ENCODE measurements around the gene AIF1L.

AIF1L gene

GRCh38 chr9:131067625-131068024 is 28.7 kb upstream of the AIF1L start:
- H3F3A ChIP-seq (ENCODE audit: insufficient read depth) = no peaks in the 10 kb centered on the region
- H3K9ac ChIP-seq (ENCODE audit: low read length) = no peak overlapping the region
- H3K9me3 ChIP-seq (ENCODE audit: insufficient read depth, low read length) = no peaks in the 10 kb centered on the region
- no peak overlapping the region for H3K27ac ChIP-seq (ENCODE audit: low read depth, low read length)
- H3K4me3 ChIP-seq (ENCODE audit: insufficient read depth, low read length, poor library complexity, severe bottlenecking) = no peak overlapping the region
- no peak overlapping the region for H2AFZ ChIP-seq (ENCODE audit: low read depth, low read length, severe bottlenecking)
- no peaks in the 10 kb centered on the region for H3K27me3 ChIP-seq (ENCODE audit: low read length)
- no peak for TF ChIP-seq CTCF (IDR thresholded peaks at IDR 0.05; ENCODE audit: insufficient read depth, low read length, poor library complexity, severe bottlenecking)
- no peak for TF ChIP-seq EZH2phosphoT487 (conservative IDR thresholded peaks at IDR 0.05; ENCODE audit: low read length)
- H4K20me1 ChIP-seq (ENCODE audit: low read depth, low read length) = no peaks in the 10 kb centered on the region
- no peaks in the 10 kb centered on the region for H3K36me3 ChIP-seq (ENCODE audit: low read length)
- H3K9me2 ChIP-seq (replicated peaks; ENCODE audit: insufficient read depth, low read length) = no peaks in the 10 kb centered on the region
- H3K4me2 ChIP-seq (ENCODE audit: low read depth, low read length, poor library complexity, severe bottlenecking) = no peak overlapping the region
- no peaks in the 10 kb centered on the region for H3K79me2 ChIP-seq (ENCODE audit: insufficient read depth, low read length)

GRCh38 chr9:131068076-131068816 is 28.1 kb upstream of the AIF1L start:
- Histone ChIP-seq H3K9me2 (replicated peaks; ENCODE audit: insufficient read depth, low read length) (no peaks in the 10 kb centered on the region), H3K9ac (ENCODE audit: low read length) (no peak overlapping the region), H4K20me1 (ENCODE audit: low read depth, low read length) (no peaks in the 10 kb centered on the region), H3K27me3 (ENCODE audit: low read length) (no peaks in the 10 kb centered on the region), H3F3A (ENCODE audit: insufficient read depth) (no peaks in the 10 kb centered on the region), H2AFZ (ENCODE audit: low read depth, low read length, severe bottlenecking) (no peak overlapping the region), H3K4me3 (ENCODE audit: insufficient read depth, low read length, poor library complexity, severe bottlenecking) (no peak overlapping the region), H3K9me3 (ENCODE audit: insufficient read depth, low read length) (no peaks in the 10 kb centered on the region), H3K79me2 (ENCODE audit: insufficient read depth, low read length) (no peaks in the 10 kb centered on the region), H3K36me3 (ENCODE audit: low read length) (no peaks in the 10 kb centered on the region), H3K4me2 (ENCODE audit: low read depth, low read length, poor library complexity, severe bottlenecking) (no peak overlapping the region), H3K27ac (ENCODE audit: low read depth, low read length) (no peak overlapping the region)
- no peak for TF ChIP-seq EZH2phosphoT487 (conservative IDR thresholded peaks at IDR 0.05; ENCODE audit: low read length)
- no peak for TF ChIP-seq CTCF (IDR thresholded peaks at IDR 0.05; ENCODE audit: insufficient read depth, low read length, poor library complexity, severe bottlenecking)

GRCh38 chr9:131069699-131070098 is 26.6 kb upstream of the AIF1L start:
- no peak overlapping the region for H3K4me3 ChIP-seq (ENCODE audit: insufficient read depth, low read length, poor library complexity, severe bottlenecking)
- H3K9me2 ChIP-seq (replicated peaks; ENCODE audit: insufficient read depth, low read length) = no peaks in the 10 kb centered on the region
- no peaks in the 10 kb centered on the region for H3K79me2 ChIP-seq (ENCODE audit: insufficient read depth, low read length)
- no peaks in the 10 kb centered on the region for H3K9me3 ChIP-seq (ENCODE audit: insufficient read depth, low read length)
- H3K4me2 ChIP-seq (ENCODE audit: low read depth, low read length, poor library complexity, severe bottlenecking) = no peak overlapping the region
- no peaks in the 10 kb centered on the region for H4K20me1 ChIP-seq (ENCODE audit: low read depth, low read length)
- H3K27ac ChIP-seq (ENCODE audit: low read depth, low read length) = no peak overlapping the region
- H3F3A ChIP-seq (ENCODE audit: insufficient read depth) = no peaks in the 10 kb centered on the region
- H3K36me3 ChIP-seq (ENCODE audit: low read length) = no peaks in the 10 kb centered on the region
- no peak overlapping the region for H3K9ac ChIP-seq (ENCODE audit: low read length)
- no peaks in the 10 kb centered on the region for H3K27me3 ChIP-seq (ENCODE audit: low read length)
- H2AFZ ChIP-seq (ENCODE audit: low read depth, low read length, severe bottlenecking) = no peak overlapping the region
- no peak for TF ChIP-seq EZH2phosphoT487 (conservative IDR thresholded peaks at IDR 0.05; ENCODE audit: low read length)
- no peak for TF ChIP-seq CTCF (IDR thresholded peaks at IDR 0.05; ENCODE audit: insufficient read depth, low read length, poor library complexity, severe bottlenecking)
